Measurements from ENCODE around the gene ITGA1.
"Not testable (repeated sequence)": the region's sequence is repeated elsewhere in the genome, so short reads cannot be mapped to it uniquely, and the experiment has no call there.

The ITGA1 gene

GRCh38 chr5:52952483-52952882, 164.8 kb downstream of the ITGA1 start:
- H3K4me1 ChIP-seq (ENCODE audit: control insufficient read depth, insufficient read depth, low read length): peaks cover 11% of the 10 kb centered on the region; the same call in 1 of the 2 replicates
- H3K27ac ChIP-seq (ENCODE audit: low read depth, low read length): no peak overlapping the region
- H3K27me3 ChIP-seq (ENCODE audit: control insufficient read depth, insufficient read depth, low read length): no peaks in the 10 kb centered on the region
- H3K36me3 ChIP-seq (ENCODE audit: control insufficient read depth, insufficient read depth, low read length): no peaks in the 10 kb centered on the region
- H3K9me3 ChIP-seq (ENCODE audit: control insufficient read depth, insufficient read depth, low read length): no peaks in the 10 kb centered on the region
- H3K9ac ChIP-seq (ENCODE audit: low read depth, low read length): no peak overlapping the region
- no peak overlapping the region for H3K4me3 ChIP-seq (ENCODE audit: low read depth, low read length)

DNA sequence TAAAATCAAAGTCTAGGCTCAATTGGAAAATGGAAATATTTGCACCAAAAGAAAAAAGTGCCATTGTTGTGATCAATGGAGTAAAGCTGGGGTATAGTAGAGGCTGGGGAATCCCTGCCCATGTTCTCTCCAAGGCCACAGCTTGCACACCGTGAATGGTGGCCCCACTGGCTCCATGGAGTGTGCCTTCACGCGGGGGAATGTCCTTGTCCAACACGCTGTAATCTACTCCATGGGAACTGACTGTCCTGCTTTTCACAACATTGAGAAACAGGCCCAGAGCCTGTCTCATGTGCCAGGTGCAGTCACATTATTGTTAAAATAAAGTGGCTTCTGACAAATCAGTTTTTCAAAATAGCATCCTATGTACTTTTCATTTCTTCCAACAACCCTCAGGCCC, 168.3 kb downstream of the ITGA1 start:
- Histone ChIP-seq H3K9ac (ENCODE audit: low read depth, low read length) (no peak overlapping the region), H3K36me3 (ENCODE audit: control insufficient read depth, insufficient read depth, low read length) (no peaks in the 10 kb centered on the region), H3K27me3 (ENCODE audit: control insufficient read depth, insufficient read depth, low read length) (no peaks in the 10 kb centered on the region), H3K4me1 (ENCODE audit: control insufficient read depth, insufficient read depth, low read length) (peaks cover 13% of the 10 kb centered on the region; the same call in 1 of the 2 replicates), H3K27ac (ENCODE audit: low read depth, low read length) (no peak overlapping the region), H3K9me3 (ENCODE audit: control insufficient read depth, insufficient read depth, low read length) (no peaks in the 10 kb centered on the region), H3K4me3 (ENCODE audit: low read depth, low read length) (no peak overlapping the region)

- Histone ChIP-seq H3K27me3 (ENCODE audit: control insufficient read depth, insufficient read depth, low read length) (no peaks in the 10 kb centered on the region), H3K4me1 (ENCODE audit: control insufficient read depth, insufficient read depth, low read length) (peaks cover 13% of the 10 kb centered on the region; the same call in 1 of the 2 replicates), H3K9me3 (ENCODE audit: control insufficient read depth, insufficient read depth, low read length) (no peaks in the 10 kb centered on the region), H3K9ac (ENCODE audit: low read depth, low read length) (no peak overlapping the region), H3K27ac (ENCODE audit: low read depth, low read length) (no peak overlapping the region), H3K4me3 (ENCODE audit: low read depth, low read length) (no peak overlapping the region), H3K36me3 (ENCODE audit: control insufficient read depth, insufficient read depth, low read length) (no peaks in the 10 kb centered on the region)
These were observed 169.4 kb downstream of the ITGA1 start for GRCh38 chr5:52956915-52957747.

GRCh38 chr5:52961274-52961681, 173.6 kb downstream of the ITGA1 start:
- no peak overlapping the region for H3K4me3 ChIP-seq (ENCODE audit: low read depth, low read length)
- H3K27me3 ChIP-seq (ENCODE audit: control insufficient read depth, insufficient read depth, low read length): no peaks in the 10 kb centered on the region
- no peaks in the 10 kb centered on the region for H3K9me3 ChIP-seq (ENCODE audit: control insufficient read depth, insufficient read depth, low read length)
- no peak overlapping the region for H3K9ac ChIP-seq (ENCODE audit: low read depth, low read length)
- peaks cover 13% of the 10 kb centered on the region; the same call in 1 of the 2 replicates for H3K4me1 ChIP-seq (ENCODE audit: control insufficient read depth, insufficient read depth, low read length)
- no peak overlapping the region for H3K27ac ChIP-seq (ENCODE audit: low read depth, low read length)
- H3K36me3 ChIP-seq (ENCODE audit: control insufficient read depth, insufficient read depth, low read length): no peaks in the 10 kb centered on the region

- H3K36me3 ChIP-seq (ENCODE audit: control insufficient read depth, insufficient read depth, low read length): no peaks in the 10 kb centered on the region
- no peaks in the 10 kb centered on the region for H3K27me3 ChIP-seq (ENCODE audit: control insufficient read depth, insufficient read depth, low read length)
- H3K9me3 ChIP-seq (ENCODE audit: control insufficient read depth, insufficient read depth, low read length): no peaks in the 10 kb centered on the region
- no peak overlapping the region for H3K9ac ChIP-seq (ENCODE audit: low read depth, low read length)
- no peak overlapping the region for H3K27ac ChIP-seq (ENCODE audit: low read depth, low read length)
- no peaks in the 10 kb centered on the region for H3K4me1 ChIP-seq (ENCODE audit: control insufficient read depth, insufficient read depth, low read length)
- H3K4me3 ChIP-seq (ENCODE audit: low read depth, low read length): no peak overlapping the region
These were observed 175.9 kb downstream of the ITGA1 start for GRCh38 chr5:52963636-52964035.

DNA sequence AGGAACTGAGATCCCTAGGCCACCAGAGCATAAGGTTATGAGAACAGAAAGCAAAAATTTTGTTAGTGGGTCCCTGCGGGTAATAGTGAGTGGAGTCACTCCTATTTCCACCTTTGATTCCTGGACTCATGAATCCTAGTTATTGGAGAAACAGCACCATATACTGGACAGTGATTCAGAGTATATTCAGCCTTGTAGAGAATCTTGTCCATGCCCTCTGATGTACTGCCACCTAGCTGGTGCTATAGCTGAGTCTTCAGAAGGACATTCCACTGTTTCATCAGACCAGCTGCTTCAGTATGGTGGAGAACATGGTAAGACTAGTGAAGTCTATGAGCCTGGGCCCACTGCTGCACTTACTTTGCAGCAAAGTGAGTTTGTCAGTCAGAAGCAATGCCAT, 176.4 kb downstream of the ITGA1 start:
- Histone ChIP-seq H3K4me3 (ENCODE audit: low read depth, low read length) (no peak overlapping the region), H3K36me3 (ENCODE audit: control insufficient read depth, insufficient read depth, low read length) (no peaks in the 10 kb centered on the region), H3K4me1 (ENCODE audit: control insufficient read depth, insufficient read depth, low read length) (no peaks in the 10 kb centered on the region), H3K27ac (ENCODE audit: low read depth, low read length) (no peak overlapping the region), H3K9me3 (ENCODE audit: control insufficient read depth, insufficient read depth, low read length) (no peaks in the 10 kb centered on the region), H3K27me3 (ENCODE audit: control insufficient read depth, insufficient read depth, low read length) (no peaks in the 10 kb centered on the region), H3K9ac (ENCODE audit: low read depth, low read length) (no peak overlapping the region)

DNA sequence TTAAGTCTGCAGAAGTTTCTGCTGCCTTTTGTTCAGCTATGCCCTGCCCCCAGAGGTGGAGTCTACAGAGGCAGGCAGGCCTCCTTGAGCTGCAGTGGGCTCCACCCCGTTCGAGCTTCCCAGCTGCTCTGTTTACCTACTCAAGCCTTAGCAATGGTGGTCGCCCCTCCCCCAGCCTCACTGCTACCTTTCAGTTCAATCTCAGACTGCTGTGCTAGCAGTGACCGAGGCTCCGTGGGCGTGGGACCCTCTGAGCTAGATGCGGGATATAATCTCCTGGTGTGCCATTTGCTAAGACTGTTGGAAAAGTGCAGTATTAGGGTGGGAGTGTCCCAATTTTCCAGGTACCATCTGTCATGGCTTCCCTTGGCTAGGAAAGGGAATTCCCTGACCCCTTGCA, 188.4 kb downstream of the ITGA1 start:
- peaks cover 15% of the 10 kb centered on the region for H3K9me3 ChIP-seq (ENCODE audit: control insufficient read depth, insufficient read depth, low read length)
- not testable (repeated sequence) for H3K27me3 ChIP-seq (ENCODE audit: control insufficient read depth, insufficient read depth, low read length); H3K9ac ChIP-seq (ENCODE audit: low read depth, low read length); H3K4me3 ChIP-seq (ENCODE audit: low read depth, low read length); H3K4me1 ChIP-seq (ENCODE audit: control insufficient read depth, insufficient read depth, low read length); H3K27ac ChIP-seq (ENCODE audit: low read depth, low read length); H3K36me3 ChIP-seq (ENCODE audit: control insufficient read depth, insufficient read depth, low read length)

GRCh38 chr5:52977264-52977897, 189.7 kb downstream of the ITGA1 start:
- Histone ChIP-seq H3K4me3 (ENCODE audit: low read depth, low read length) (no peak overlapping the region), H3K36me3 (ENCODE audit: control insufficient read depth, insufficient read depth, low read length) (no peaks in the 10 kb centered on the region), H3K9me3 (ENCODE audit: control insufficient read depth, insufficient read depth, low read length) (peaks cover 15% of the 10 kb centered on the region), H3K27ac (ENCODE audit: low read depth, low read length) (no peak overlapping the region), H3K4me1 (ENCODE audit: control insufficient read depth, insufficient read depth, low read length) (no peaks in the 10 kb centered on the region), H3K27me3 (ENCODE audit: control insufficient read depth, insufficient read depth, low read length) (no peaks in the 10 kb centered on the region; the same call in 1 of the 2 replicates), H3K9ac (ENCODE audit: low read depth, low read length) (no peak overlapping the region)

DNA sequence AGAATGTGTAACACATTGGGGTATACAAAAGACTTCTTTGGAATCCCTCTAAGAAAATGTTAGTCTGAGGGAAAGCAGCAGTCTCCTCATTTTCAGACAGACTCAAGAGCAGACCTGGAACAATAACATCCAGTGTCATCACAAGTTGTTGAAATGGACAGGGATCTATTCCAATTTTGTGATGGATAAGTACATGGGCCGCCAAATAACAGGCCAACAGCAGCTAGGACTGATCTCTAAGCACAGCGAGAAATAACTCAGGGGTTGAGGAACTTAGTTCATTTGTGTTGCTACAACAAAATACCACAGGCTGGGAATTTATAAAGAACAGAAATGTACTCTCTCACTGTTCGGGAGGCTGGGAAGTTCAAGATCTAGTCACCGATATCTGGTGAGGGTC, 193.8 kb downstream of the ITGA1 start:
- no peaks in the 10 kb centered on the region for H3K36me3 ChIP-seq (ENCODE audit: control insufficient read depth, insufficient read depth, low read length)
- H3K9ac ChIP-seq (ENCODE audit: low read depth, low read length): no peak overlapping the region
- no peak overlapping the region for H3K4me3 ChIP-seq (ENCODE audit: low read depth, low read length)
- no peak overlapping the region for H3K27ac ChIP-seq (ENCODE audit: low read depth, low read length)
- H3K9me3 ChIP-seq (ENCODE audit: control insufficient read depth, insufficient read depth, low read length): peaks cover 8% of the 10 kb centered on the region
- no peaks in the 10 kb centered on the region for H3K4me1 ChIP-seq (ENCODE audit: control insufficient read depth, insufficient read depth, low read length)
- H3K27me3 ChIP-seq (ENCODE audit: control insufficient read depth, insufficient read depth, low read length): no peaks in the 10 kb centered on the region; the same call in 1 of the 2 replicates

DNA sequence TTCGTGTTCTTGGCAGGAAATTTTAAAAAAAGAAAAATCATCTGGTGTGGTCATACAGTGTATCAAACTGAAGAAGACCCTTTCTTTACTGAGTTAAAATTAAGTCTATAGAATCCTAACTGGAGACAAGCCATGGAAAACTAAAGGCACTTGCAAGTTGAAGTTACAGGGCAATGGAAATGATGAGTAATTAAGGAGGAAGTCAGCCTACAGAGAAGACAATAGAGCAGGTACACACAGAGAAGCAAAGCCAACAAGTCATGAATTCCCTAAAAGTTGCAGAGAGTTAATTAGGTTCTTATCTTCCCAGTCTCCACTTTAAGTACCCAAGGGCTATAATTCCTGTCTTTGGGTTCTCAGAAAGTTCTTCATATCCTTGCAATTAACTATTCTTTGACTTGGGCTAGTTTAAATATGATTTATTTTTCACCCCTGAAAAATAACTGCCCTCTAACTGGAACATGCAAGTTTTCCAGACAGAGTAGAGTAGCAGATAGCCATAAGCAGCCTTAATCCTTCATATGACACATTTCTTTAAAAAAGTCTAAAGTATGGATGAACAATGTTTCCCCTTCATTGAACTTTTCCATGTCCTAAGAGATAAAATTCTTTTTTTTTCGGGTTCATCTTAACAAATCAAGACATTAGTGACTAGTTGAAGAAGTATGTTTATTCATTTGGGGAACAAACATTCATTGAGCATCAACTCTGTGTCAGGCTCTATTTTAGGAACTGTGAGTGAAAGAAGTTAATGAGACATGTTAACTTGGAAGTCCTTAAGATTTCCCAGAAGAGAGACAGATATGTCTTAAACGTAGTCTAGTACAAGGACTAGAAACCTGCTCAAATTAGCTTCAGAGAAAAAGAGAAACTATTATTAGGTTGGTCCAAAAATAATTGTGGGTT, 196.3 kb downstream of the ITGA1 start:
- no peaks in the 10 kb centered on the region for H3K9me3 ChIP-seq (ENCODE audit: control insufficient read depth, insufficient read depth, low read length)
- peaks cover 14% of the 10 kb centered on the region for H3K27me3 ChIP-seq (ENCODE audit: control insufficient read depth, insufficient read depth, low read length)
- H3K9ac ChIP-seq (ENCODE audit: low read depth, low read length): no peak overlapping the region
- no peak overlapping the region for H3K4me3 ChIP-seq (ENCODE audit: low read depth, low read length)
- no peak overlapping the region for H3K27ac ChIP-seq (ENCODE audit: low read depth, low read length)
- no peaks in the 10 kb centered on the region for H3K36me3 ChIP-seq (ENCODE audit: control insufficient read depth, insufficient read depth, low read length)
- no peaks in the 10 kb centered on the region for H3K4me1 ChIP-seq (ENCODE audit: control insufficient read depth, insufficient read depth, low read length)

Measured in HUES48 (cell line).